HG03442 (cell line): Measurements from ENCODE around the gene THOC6.
A peak's percentile ranks its signal among the peaks of the same experiment; 100 is the strongest.
"Not testable (repeated sequence)": the region's sequence is repeated elsewhere in the genome, so short reads cannot be mapped to it uniquely, and the experiment has no call there.

ENCODE experiments used
- ATAC-seq: cut with Tn5 transposase; IDR thresholded peaks from one replicate; pipeline ENCODE4 v1.9.1; 2021; ENCODE audit warnings: mild to moderate bottlenecking, moderate library complexity; ENCODE audit not compliant: unreplicated experiment

The THOC6 gene

GRCh38 chr16:3069146-3069545, 45.3 kb downstream of the THOC6 start:
- ATAC-seq = not testable (repeated sequence)

GRCh38 chr16:3070608-3071111, 46.8 kb downstream of the THOC6 start:
- ATAC-seq = no peak

- ATAC-seq = no peak
Observed at GRCh38 chr16:3071655-3072054, 47.8 kb downstream of the THOC6 start.

GRCh38 chr16:3072148-3072547, 48.3 kb downstream of the THOC6 start:
- ATAC-seq = not testable (repeated sequence)

- ATAC-seq = not testable (repeated sequence)
Observed at GRCh38 chr16:3072576-3073263, 48.9 kb downstream of the THOC6 start.

GRCh38 chr16:3073448-3073847, 49.6 kb downstream of the THOC6 start:
- ATAC-seq = no peak

GRCh38 chr16:3074860-3075522, 51.2 kb downstream of the THOC6 start:
- peak; percentile 72 for ATAC-seq

- ATAC-seq = no peak
Observed at GRCh38 chr16:3075523-3075915, 51.7 kb downstream of the THOC6 start.

- ATAC-seq = not testable (repeated sequence)
Observed at GRCh38 chr16:3075946-3076345, 52.1 kb downstream of the THOC6 start.

- no peak for ATAC-seq
Observed at GRCh38 chr16:3076577-3076976, 52.7 kb downstream of the THOC6 start.
